Choroid plexus epithelial cell (primary cell): ENCODE data around the gene EGFLAM.
A peak's percentile ranks its signal among the peaks of the same experiment; 100 is the strongest.

Experiments used
- DNase-seq: peaks from one replicate; pipeline ENCODE4 v3.0.0-alpha.2; 2010; ENCODE audit warnings: low read depth
- H3K4me3 ChIP-seq: 2 replicates; pipeline ENCODE4 v1.5.1; 2011; ENCODE audit warnings: low read depth, mild to moderate bottlenecking, control low read depth, low read length, moderate library complexity
- TF ChIP-seq, protein P1 (sequence below): conservative IDR thresholded peaks from 2 replicates; pipeline ENCODE4 v1.5.1; 2011; ENCODE audit warnings: low read depth, mild to moderate bottlenecking, control low read depth, inconsistent platforms, low read length, moderate library complexity

The EGFLAM gene

DNA sequence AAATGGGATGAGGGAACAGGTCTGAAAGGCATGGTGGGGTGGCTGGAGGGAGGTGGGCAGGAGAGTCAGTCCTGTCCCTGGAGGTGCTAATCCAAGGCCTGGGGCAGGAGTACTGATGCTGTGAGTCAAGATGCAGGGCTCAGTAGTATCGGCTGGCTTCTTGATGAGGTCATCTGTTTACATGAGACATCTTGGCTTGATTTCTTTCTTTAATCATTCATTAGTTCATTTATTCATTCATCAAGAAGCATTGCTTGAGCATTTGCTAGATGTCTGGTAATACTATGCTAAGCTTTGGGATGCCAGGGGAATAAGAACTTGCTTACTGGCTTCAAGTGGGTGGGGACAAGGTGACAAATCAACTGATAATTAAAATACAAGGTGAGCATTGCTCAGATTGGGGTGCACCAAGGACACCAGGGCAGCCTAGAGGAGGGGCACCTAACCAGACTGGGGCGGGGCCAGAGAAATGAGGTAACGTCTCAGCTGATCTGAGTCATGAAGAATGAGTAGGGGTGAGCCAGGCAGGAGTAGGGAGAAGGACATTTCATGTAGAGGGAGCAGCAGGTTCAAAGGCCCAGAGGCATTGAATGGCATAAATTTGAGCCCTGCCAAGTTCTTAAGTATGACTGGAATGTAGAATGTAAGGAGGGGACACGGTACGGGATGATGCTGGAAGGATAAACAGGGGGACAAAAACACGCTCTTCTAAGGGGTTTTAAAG, 88.8 kb downstream of the EGFLAM start:
- TF ChIP-seq, protein P1, sequence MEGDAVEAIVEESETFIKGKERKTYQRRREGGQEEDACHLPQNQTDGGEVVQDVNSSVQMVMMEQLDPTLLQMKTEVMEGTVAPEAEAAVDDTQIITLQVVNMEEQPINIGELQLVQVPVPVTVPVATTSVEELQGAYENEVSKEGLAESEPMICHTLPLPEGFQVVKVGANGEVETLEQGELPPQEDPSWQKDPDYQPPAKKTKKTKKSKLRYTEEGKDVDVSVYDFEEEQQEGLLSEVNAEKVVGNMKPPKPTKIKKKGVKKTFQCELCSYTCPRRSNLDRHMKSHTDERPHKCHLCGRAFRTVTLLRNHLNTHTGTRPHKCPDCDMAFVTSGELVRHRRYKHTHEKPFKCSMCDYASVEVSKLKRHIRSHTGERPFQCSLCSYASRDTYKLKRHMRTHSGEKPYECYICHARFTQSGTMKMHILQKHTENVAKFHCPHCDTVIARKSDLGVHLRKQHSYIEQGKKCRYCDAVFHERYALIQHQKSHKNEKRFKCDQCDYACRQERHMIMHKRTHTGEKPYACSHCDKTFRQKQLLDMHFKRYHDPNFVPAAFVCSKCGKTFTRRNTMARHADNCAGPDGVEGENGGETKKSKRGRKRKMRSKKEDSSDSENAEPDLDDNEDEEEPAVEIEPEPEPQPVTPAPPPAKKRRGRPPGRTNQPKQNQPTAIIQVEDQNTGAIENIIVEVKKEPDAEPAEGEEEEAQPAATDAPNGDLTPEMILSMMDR, result no peak
- H3K4me3 ChIP-seq, result no peak overlapping the region
- DNase-seq, result no peak

DNA sequence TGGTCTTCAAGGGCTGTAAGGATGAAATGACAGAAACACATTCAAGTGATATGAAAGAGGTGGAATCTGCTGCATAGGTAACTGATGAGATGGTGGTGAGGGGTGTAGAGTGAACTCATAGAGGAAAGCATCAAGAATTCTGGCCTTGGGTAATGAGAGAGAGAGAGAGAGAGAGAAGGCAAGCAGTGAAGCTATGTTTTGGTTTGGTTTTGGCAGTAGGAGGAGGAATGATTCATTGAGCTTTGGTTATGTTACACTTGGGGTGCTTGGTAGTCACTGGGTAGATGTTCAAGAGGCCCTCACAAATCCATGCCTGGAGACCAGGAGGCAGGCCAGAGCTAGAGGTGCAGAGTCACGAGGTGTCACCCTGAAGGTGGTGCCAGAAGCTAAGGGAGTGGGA, 89.5 kb downstream of the EGFLAM start:
- no peak for DNase-seq
- H3K4me3 ChIP-seq, result no peak overlapping the region
- TF ChIP-seq, protein P1, result no peak

DNA sequence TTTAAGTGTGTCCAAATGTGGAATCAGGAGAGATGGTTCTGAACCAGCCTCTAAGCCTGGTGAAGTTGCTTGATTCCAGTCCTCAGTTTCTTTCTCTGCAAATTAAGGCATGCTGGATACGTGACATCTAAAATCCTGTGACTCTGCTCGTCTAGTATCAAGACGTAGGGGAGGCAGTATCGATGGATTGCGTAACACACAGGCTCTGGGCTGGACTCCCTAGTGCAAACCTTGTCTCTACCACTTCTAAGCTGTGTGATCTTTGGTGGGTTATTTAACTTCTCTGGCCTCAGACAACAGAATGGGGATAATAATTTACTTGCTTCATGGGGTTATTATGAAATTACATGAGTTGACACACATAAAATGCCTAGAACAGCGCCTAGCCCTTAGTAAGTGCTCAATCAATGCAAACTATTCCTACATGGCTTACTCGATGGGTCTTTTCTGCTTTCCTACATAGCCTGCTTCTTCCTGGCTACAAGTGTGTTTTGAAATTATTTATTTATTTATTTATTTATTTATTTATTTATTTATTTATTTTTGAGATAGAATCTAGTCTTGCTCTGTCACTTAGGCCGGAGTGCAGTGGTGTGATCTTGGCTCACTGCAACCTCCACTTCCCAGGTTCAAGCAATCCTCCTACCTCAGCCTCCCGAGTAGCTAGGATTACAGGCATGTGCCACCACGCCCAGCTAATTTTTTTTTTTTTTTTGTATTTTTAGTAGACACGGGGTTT, 102.1 kb downstream of the EGFLAM start:
- H3K4me3 ChIP-seq, result no peak overlapping the region
- no peak for DNase-seq
- TF ChIP-seq, protein P1, result no peak

DNA sequence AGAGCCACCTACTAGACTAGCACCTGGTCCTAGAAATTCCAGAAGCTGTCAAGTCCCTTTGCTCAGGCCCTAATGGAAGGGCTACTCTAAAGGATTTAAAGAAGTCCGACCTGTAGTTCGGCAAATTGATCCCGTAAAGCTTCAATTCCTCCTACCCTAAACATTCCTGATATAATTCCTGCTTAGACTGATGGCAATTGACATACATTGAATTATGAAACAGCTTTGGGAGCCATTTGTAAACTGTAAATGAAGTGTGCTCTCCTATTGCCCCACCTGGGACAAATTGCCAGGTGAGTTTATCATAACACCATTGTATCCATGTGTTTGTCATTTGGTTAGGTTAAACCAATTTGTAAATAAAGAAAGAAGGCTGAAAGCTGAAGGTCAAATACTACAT, 104.4 kb downstream of the EGFLAM start:
- H3K4me3 ChIP-seq, result no peak overlapping the region
- DNase-seq, result no peak
- TF ChIP-seq, protein P1, result no peak

DNA sequence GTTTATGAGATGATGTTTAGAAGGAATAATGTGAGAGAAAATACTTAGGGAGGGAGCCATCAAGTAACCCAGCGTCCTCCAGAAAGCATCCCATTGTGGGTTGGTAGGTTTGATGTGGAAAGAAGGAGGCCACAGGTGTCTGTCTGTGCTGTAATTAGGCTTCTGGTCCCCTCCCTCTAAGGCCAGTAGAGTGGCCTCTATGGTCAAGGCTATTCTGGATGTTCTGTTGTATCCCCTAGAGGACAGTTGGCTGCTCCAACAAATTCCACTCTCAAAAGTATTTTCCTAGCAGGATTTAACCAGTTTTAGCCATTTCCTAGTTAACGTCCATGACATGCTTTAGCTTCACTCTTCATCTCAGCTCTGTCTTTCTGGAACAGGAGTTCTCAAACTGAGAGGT, 106.5 kb downstream of the EGFLAM start:
- no peak overlapping the region for H3K4me3 ChIP-seq
- DNase-seq, result no peak
- TF ChIP-seq, protein P1, result no peak

DNA sequence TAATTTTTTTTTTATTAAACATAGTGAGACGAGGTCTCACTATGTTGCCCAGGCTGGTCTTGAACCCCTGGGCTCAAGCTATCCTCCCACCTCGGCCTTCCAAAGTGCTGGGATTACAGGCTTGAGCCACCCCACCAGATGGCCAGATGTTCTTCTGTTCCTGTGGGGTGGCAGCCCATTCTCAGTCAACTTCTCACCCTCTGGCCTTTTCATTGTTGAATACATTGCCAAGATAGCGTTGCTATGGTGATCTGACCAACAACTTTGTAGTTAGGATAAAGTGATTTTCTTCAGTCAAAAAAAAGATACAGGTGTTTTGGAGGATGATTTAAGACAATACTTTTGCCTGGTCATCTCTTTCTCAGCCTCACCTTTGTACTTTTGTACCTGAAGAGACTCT, 109.1 kb downstream of the EGFLAM start:
- no peak overlapping the region for H3K4me3 ChIP-seq
- DNase-seq, result peak; percentile 28
- TF ChIP-seq, protein P1, result no peak
